Measurements from ENCODE around the gene BCL7A.
A peak's percentile ranks its signal among the peaks of the same experiment; 100 is the strongest.

Gene BCL7A

DNA sequence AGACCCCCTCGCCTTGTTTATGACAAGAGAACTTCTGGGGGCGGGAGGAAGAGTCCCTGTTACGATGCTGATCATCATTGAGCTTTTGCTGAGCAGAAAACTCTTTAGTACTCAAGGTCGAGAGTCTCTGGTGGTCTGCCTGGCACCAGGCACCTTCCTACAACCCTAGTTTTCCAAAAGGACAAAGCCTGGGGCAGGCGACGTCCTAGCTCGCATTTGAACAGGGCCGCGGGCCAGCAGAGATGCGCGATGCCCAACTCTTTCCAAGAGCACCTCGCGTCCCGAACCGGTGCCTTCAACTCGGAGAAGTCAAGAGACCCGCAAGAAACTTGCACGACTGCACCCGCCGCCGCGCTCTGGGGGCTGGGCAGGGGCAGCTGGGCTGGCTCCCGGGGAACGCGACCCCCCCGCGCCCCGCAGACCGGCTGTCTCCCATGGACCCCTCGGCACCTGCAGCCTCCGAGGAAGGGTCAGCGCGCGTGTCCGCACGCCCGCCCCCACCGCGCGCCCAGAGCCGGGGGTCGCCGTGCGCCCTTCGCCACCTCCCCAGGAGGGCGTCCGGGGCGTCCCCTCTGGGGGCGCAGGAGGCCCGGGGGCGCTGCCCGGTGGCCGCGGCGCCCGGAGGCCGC, 377 bp upstream of the BCL7A start:
- Histone ChIP-seq H3K4me1 (ENCODE audit: insufficient read depth, low read length) (peaks cover 13% of the 10 kb centered on the region), H3K9me3 (ENCODE audit: low read length) (no peaks in the 10 kb centered on the region), H3K27me3 (ENCODE audit: control insufficient read depth in 1 of 2, insufficient read depth in 2 of 2, low read length in 2 of 2) (no peaks in the 10 kb centered on the region), H3K27ac (ENCODE audit: low read depth, low read length) (peak overlapping the region; percentile 58), H3K9ac (ENCODE audit: low read length) (no peak overlapping the region), H3K4me3 (ENCODE audit: low read depth in 1 of 2, low read length in 2 of 2) (peak overlapping the region; percentile 52 to 61), H3K36me3 (ENCODE audit: insufficient read depth, low read length) (no peaks in the 10 kb centered on the region)

DNA sequence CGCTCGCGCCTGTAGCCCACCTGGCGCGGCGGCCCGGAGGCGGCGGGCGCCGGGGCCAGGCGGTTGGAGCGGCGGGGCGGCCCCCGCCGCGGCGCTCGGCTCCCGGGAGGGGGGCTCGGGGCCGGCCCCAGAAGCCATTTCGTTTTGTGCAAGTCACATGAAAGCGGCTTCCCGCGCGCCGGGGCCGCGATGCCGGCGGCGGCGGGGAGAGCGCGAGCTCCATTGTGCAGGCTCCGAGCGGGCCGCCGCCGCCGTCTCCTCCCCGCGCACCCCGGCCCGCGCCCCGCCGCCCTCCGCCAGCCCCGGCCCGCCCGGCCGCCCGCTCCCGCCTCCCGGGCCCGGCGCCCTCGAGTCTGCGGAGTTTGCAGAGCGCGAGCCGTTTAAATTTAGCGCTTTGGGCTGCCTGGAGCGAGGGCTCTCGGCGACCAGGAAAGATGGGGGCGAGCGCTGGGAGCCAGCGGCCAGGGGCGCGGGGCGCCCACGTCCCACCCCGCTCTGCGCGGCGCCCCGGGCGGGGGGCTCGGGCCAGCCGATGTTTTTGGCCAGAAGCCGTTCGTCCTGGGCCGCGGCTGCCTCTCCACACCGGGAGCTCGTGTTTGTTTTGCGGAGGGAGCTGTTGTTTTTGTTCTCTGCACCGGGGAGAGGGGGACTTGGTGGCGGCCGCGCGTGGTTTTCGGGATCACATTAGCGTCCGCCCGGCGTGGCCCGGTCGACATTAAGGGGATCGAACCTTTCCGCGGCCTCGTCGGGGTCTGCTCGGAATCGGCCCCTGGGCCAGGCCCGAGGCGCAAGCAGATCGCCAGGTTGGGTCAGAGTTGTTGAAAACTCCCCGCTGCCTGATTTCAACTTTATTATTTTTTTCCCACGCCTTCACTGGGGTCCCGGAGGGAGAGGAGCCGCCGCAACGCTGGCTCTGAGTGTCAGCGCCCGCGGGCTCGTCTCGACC, 982 bp downstream of the BCL7A start:
- H3K9me3 ChIP-seq (ENCODE audit: low read length), result no peaks in the 10 kb centered on the region
- H3K27me3 ChIP-seq (ENCODE audit: control insufficient read depth in 1 of 2, insufficient read depth in 2 of 2, low read length in 2 of 2), result no peaks in the 10 kb centered on the region
- H3K27ac ChIP-seq (ENCODE audit: low read depth, low read length), result peak overlapping the region; percentile 64
- H3K4me1 ChIP-seq (ENCODE audit: insufficient read depth, low read length), result peaks cover 13% of the 10 kb centered on the region
- H3K9ac ChIP-seq (ENCODE audit: low read length), result peak overlapping the region; percentile 57
- no peaks in the 10 kb centered on the region for H3K36me3 ChIP-seq (ENCODE audit: insufficient read depth, low read length)
- peak overlapping the region; percentile 45 to 63 for H3K4me3 ChIP-seq (ENCODE audit: low read depth in 1 of 2, low read length in 2 of 2)

GRCh38 chr12:122023339-122024131, 1.9 kb downstream of the BCL7A start:
- Histone ChIP-seq H3K27me3 (ENCODE audit: control insufficient read depth in 1 of 2, insufficient read depth in 2 of 2, low read length in 2 of 2) (no peaks in the 10 kb centered on the region), H3K9me3 (ENCODE audit: low read length) (no peaks in the 10 kb centered on the region), H3K4me1 (ENCODE audit: insufficient read depth, low read length) (peaks cover 13% of the 10 kb centered on the region), H3K9ac (ENCODE audit: low read length) (peak overlapping the region; percentile 57), H3K4me3 (ENCODE audit: low read depth in 1 of 2, low read length in 2 of 2) (peak overlapping the region; percentile 45 to 63), H3K36me3 (ENCODE audit: insufficient read depth, low read length) (no peaks in the 10 kb centered on the region), H3K27ac (ENCODE audit: low read depth, low read length) (peak overlapping the region; percentile 64)

- H3K27ac ChIP-seq (ENCODE audit: low read depth, low read length), result peak overlapping the region; percentile 64
- H3K4me3 ChIP-seq (ENCODE audit: low read depth in 1 of 2, low read length in 2 of 2), result peak overlapping the region in 1 of 2 donors; percentile 63
- H3K27me3 ChIP-seq (ENCODE audit: control insufficient read depth in 1 of 2, insufficient read depth in 2 of 2, low read length in 2 of 2), result no peaks in the 10 kb centered on the region
- peaks cover 13% of the 10 kb centered on the region for H3K4me1 ChIP-seq (ENCODE audit: insufficient read depth, low read length)
- no peaks in the 10 kb centered on the region for H3K36me3 ChIP-seq (ENCODE audit: insufficient read depth, low read length)
- H3K9ac ChIP-seq (ENCODE audit: low read length), result no peak overlapping the region
- H3K9me3 ChIP-seq (ENCODE audit: low read length), result no peaks in the 10 kb centered on the region
Observed at GRCh38 chr12:122024132-122024785, 2.6 kb downstream of the BCL7A start.

- no peak overlapping the region for H3K4me3 ChIP-seq (ENCODE audit: low read depth in 1 of 2, low read length in 2 of 2)
- H3K9ac ChIP-seq (ENCODE audit: low read length), result no peak overlapping the region
- H3K4me1 ChIP-seq (ENCODE audit: insufficient read depth, low read length), result peaks cover 7% of the 10 kb centered on the region
Observed at GRCh38 chr12:122026706-122027333, 5.1 kb downstream of the BCL7A start.

DNA sequence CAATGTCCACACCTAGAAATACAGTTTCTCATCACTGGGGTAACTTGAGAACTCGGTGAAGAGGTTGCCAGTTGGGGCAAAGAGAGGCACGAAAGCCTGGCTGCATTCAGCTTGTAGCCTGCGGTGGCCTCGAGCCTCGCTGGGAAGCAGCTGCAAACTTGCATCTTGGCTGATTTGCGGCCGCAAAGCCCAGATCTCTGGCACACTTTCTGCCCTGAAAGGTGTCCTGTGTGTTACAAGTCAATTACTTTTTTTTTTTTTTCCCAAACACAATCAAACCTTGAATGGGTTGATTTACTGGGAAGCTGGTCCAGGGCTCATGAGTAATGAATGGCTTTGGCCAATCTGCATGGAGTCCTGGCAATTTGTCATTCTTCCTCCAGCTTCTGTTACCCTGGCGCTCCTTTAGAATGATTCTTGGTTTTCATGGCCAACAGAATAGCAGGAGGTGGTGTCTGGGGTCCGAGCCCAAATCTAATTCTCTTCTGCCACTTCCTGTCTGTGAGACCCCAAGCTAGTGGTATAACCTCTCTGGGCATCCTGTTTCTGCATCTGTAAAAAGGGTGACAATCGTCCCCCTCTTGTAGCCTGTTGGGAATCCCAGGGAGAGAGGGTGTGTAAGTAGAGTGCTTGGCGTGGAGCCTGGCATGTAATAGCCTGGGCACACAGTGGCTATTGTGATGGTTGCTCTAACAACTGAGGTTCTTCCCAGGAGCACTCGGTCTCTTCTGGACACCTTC, 6.7 kb downstream of the BCL7A start:
- no peak overlapping the region for H3K27ac ChIP-seq (ENCODE audit: low read depth, low read length)
- H3K27me3 ChIP-seq (ENCODE audit: control insufficient read depth in 1 of 2, insufficient read depth in 2 of 2, low read length in 2 of 2), result no peaks in the 10 kb centered on the region
- H3K4me3 ChIP-seq (ENCODE audit: low read depth in 1 of 2, low read length in 2 of 2), result no peak overlapping the region
- peaks cover 7% of the 10 kb centered on the region for H3K4me1 ChIP-seq (ENCODE audit: insufficient read depth, low read length)
- no peaks in the 10 kb centered on the region for H3K36me3 ChIP-seq (ENCODE audit: insufficient read depth, low read length)
- H3K9ac ChIP-seq (ENCODE audit: low read length), result no peak overlapping the region
- H3K9me3 ChIP-seq (ENCODE audit: low read length), result no peaks in the 10 kb centered on the region

More at GRCh38 chr12:122026706-122027333, 5.1 kb downstream of the BCL7A start:
- no peaks in the 10 kb centered on the region for H3K27me3 ChIP-seq (ENCODE audit: control insufficient read depth in 1 of 2, insufficient read depth in 2 of 2, low read length in 2 of 2)
- no peak overlapping the region for H3K27ac ChIP-seq (ENCODE audit: low read depth, low read length)
- no peaks in the 10 kb centered on the region for H3K36me3 ChIP-seq (ENCODE audit: insufficient read depth, low read length)
- no peaks in the 10 kb centered on the region for H3K9me3 ChIP-seq (ENCODE audit: low read length)

- no peaks in the 10 kb centered on the region for H3K27me3 ChIP-seq (ENCODE audit: control insufficient read depth in 1 of 2, insufficient read depth in 2 of 2, low read length in 2 of 2)
- H3K9me3 ChIP-seq (ENCODE audit: low read length), result no peaks in the 10 kb centered on the region
- H3K4me1 ChIP-seq (ENCODE audit: insufficient read depth, low read length), result peaks cover 5% of the 10 kb centered on the region
- H3K4me3 ChIP-seq (ENCODE audit: low read depth in 1 of 2, low read length in 2 of 2), result no peak overlapping the region
- H3K27ac ChIP-seq (ENCODE audit: low read depth, low read length), result no peak overlapping the region
- no peaks in the 10 kb centered on the region for H3K36me3 ChIP-seq (ENCODE audit: insufficient read depth, low read length)
- no peak overlapping the region for H3K9ac ChIP-seq (ENCODE audit: low read length)
Observed at GRCh38 chr12:122028905-122029560, 7.3 kb downstream of the BCL7A start.

DNA sequence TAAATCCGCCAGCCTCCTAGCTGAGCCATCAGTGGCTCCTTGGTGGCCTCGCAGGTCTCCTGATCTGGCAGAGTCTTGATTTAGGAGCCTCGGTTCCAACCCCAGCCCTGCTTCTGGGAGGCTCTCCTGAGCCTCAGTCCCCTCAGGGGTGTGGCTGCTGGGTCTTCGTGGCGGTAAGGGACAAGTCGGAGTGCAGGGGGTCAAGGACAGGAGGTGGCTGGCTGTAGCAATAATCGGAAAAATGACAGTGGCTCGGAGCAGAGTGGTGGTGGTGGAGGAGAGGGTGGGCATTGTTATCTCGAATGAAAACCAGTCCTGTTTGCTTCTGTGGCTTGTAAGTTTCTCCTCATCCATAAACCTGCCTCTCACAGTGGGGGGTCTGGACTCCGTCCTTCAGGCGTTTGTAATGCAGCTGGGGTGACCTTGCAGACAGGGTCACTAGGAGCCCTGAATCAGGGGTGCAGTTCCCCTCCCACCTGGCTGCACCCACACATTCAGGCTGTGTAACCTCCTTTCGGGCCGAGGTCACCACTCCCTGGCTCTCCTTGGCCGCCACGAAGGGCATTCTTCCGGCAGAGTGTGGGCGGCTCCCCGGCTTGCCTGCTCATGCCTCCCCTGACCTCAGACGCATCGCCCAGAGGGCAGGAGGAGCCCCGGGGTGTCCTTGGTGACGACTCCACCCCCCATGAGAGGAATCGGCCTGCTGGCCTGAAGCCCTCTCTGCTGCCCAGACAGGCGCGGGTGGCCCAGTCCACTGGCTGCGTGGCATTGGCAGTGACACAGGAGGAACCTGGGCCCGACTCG, 8.1 kb downstream of the BCL7A start:
- H3K27ac ChIP-seq (ENCODE audit: low read depth, low read length), result no peak overlapping the region

GRCh38 chr12:122030424-122031035, 8.8 kb downstream of the BCL7A start:
- Histone ChIP-seq H3K9me3 (ENCODE audit: low read length) (no peaks in the 10 kb centered on the region), H3K4me1 (ENCODE audit: insufficient read depth, low read length) (no peaks in the 10 kb centered on the region), H3K27ac (ENCODE audit: low read depth, low read length) (no peak overlapping the region), H3K36me3 (ENCODE audit: insufficient read depth, low read length) (no peaks in the 10 kb centered on the region), H3K9ac (ENCODE audit: low read length) (no peak overlapping the region), H3K4me3 (ENCODE audit: low read depth in 1 of 2, low read length in 2 of 2) (no peak overlapping the region), H3K27me3 (ENCODE audit: control insufficient read depth in 1 of 2, insufficient read depth in 2 of 2, low read length in 2 of 2) (no peaks in the 10 kb centered on the region)

More for the DNA sequence above, 8.1 kb downstream of the BCL7A start:
- Histone ChIP-seq H3K4me3 (ENCODE audit: low read depth in 1 of 2, low read length in 2 of 2) (no peak overlapping the region), H3K9me3 (ENCODE audit: low read length) (no peaks in the 10 kb centered on the region), H3K36me3 (ENCODE audit: insufficient read depth, low read length) (no peaks in the 10 kb centered on the region), H3K27me3 (ENCODE audit: control insufficient read depth in 1 of 2, insufficient read depth in 2 of 2, low read length in 2 of 2) (no peaks in the 10 kb centered on the region), H3K4me1 (ENCODE audit: insufficient read depth, low read length) (no peaks in the 10 kb centered on the region), H3K9ac (ENCODE audit: low read length) (no peak overlapping the region)

Measured in muscle layer of colon (tissue), 2 donors.